Activated naive CD4-positive, alpha-beta T cell (primary cell): ENCODE measurements around the gene PLCB4.
"Not testable (repeated sequence)": the region's sequence is repeated elsewhere in the genome, so short reads cannot be mapped to it uniquely, and the experiment has no call there.

Source experiments
- DNase-seq, 4 experiments: peaks; one replicate each; lab custom pipeline; 2025; lab: John Stamatoyannopoulos, UW

The PLCB4 gene

DNA sequence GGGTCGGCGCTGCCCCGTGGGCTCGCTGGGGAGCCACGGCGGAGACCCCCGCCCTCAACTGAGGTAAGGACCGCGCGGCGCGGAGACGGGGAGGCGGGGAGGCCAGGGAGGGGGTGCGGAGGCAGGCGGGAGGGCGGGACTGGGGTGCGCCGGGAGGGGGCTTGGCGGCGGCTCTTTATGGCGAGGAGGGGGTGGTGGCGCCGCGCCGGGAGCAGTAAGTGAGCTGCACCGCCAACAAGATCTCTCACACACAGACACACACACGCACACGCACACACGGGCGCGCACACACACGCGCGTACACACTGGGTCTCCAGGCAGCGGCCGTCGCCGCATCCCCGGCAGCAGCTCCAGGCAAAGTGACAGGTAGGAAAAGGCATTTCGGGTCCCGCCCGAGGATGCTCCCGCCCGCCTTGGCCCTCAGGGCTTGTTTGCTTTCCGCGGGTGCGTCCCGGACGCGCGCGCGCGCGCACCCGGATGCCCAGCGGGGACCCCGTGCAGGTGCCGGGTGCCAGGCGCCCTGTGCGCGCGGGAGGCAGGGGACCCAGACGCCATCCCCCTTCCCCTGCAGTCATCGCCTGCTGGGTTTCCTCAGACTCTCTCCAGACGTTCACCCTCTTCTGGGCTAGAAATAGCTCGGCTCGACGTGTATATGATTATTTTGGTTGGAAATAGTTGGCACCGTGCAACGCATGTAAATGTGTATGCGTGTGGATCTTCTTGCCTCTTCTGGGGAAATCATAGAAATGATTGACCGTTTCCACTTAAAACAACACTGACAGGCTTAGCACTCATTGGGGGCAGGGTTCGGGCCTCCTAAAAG is at the start of gene PLCB4:
Gene PLCB4, plus strand, starts transcription at position 247 of the 823 bp plus-strand sequence. CDS start 238,728 bp downstream, outside the sequence.
- no peak for DNase-seq

DNA sequence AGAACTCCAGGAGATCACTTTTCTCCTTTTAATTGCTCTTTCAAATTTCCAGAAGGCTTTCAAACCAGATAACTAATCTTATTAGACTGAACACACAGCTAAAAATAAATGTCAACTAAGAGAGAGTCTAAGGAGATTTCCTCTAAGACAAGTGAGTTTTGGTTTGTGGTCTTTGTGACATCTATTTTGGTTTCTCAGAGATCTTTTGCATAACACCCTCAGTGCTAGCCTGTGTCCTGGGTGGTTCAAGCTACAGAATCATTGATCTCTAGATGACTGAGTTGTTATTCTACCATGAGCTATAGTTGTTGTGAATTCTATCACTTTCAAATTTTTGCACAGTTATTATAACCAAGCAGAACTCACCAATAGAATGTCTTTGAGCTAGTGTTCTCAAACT is 49.1 kb upstream of the PLCB4 start:
- DNase-seq, result no peak

DNA sequence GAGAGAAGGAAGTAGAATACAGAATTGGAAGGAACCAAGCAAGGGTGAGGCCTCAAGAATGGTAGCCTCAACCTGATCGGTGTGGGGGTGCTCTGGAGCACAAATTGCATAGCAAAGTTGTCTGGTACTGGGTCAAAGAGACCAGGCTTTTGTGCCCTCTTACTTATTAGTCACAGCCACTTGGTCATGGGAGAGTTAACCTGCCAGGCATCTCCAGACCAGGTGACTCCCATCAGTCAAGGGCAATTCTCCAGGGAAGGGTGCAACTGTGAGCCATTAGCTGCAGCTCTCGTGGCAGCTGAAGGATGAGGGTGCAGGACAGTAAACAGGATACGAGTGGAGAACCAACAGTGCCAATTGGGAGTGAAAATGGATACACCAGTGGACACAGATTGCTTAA is 47.7 kb upstream of the PLCB4 start:
- DNase-seq, result no peak

GRCh38 chr20:9021699-9022098 is 47.2 kb upstream of the PLCB4 start:
- no peak for DNase-seq

- DNase-seq, result no peak
These were observed 46.5 kb upstream of the PLCB4 start for GRCh38 chr20:9022376-9022775.

GRCh38 chr20:9024606-9025005 is 44.3 kb upstream of the PLCB4 start:
- DNase-seq, result no peak

DNA sequence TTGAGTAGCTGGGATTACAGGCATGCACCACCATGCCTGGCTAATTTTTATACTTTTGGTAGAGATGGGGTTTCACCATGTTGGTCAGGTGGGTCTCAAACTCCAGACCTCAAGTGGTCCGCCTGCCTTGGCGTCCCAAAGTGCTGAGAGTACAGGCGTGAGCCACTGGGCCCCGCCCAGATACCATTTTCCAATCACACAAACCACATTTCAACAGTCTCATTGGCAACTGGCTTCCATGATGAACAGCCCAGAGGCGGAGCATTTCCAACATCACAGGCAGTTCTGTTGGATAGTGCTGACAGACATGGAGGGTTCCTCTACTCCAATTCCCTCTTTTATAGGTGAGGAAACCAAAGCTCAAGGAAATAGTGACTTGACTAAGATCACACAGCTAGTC is 43.9 kb upstream of the PLCB4 start:
- no peak for DNase-seq

- DNase-seq, result no peak
These were observed 43.2 kb upstream of the PLCB4 start for GRCh38 chr20:9025643-9026042.

DNA sequence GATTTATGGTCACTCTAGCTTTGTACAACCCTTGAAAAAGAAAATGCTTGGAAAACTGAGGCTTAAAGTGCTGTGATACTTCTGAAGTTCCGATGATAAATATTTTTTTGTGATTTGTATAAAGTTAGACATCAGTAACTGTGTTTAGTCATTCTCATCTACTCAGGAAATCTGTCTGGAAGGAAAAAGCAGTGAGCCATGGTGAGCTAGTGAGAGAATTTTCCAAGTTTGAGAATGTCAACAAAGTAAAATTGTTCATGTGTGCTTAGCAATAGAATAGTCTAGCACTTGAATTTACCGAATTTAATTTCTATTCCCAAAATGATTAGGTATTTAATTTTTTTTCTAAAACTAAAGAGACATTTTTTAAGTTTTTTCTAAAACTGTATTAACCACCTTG is 41.3 kb upstream of the PLCB4 start:
- DNase-seq, result no peak

DNA sequence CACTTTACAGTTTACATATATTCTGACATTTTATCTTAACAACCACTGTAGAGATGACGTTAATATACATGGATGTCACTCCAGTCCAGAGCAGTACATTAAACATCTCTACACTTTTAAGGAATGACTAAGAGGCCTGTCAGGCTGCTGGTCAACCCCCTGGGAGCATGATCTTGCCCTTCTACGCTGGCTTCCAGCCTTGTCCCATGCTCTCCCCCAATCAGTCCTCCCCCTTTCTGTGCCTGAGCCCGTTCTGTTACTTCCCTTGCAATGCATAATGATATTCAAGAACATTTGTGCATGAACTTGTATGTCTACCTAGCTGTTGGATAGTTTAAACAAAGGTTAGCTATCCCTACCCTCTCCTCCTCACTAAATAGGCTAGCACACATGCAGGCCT is 40.5 kb upstream of the PLCB4 start:
- DNase-seq, result no peak

- no peak for DNase-seq
These were observed 36.9 kb upstream of the PLCB4 start for GRCh38 chr20:9031991-9032390.

GRCh38 chr20:9032758-9033157 is 36.1 kb upstream of the PLCB4 start:
- no peak for DNase-seq

GRCh38 chr20:9035126-9035525 is 33.8 kb upstream of the PLCB4 start:
- no peak for DNase-seq

DNA sequence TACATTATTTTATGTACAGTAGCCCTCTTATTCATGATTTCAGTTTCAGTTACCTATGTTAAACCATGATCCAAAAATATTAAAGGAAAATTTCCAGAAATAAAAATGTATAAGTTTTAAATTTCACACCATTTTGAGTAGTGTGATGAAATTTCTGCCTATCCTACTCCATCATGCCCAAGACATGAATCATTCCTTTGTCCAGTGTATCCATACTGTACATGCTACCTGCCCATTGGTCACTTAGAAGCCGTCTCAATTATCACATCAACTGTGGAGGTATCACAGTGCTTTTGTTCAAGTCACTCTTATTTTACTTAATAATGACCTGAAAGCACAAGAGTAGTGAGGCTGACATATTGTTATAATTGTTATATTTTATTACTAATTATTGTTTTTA is 32.3 kb upstream of the PLCB4 start:
- no peak for DNase-seq

- DNase-seq, result no peak
These were observed 29.9 kb upstream of the PLCB4 start for GRCh38 chr20:9038791-9039535.

DNA sequence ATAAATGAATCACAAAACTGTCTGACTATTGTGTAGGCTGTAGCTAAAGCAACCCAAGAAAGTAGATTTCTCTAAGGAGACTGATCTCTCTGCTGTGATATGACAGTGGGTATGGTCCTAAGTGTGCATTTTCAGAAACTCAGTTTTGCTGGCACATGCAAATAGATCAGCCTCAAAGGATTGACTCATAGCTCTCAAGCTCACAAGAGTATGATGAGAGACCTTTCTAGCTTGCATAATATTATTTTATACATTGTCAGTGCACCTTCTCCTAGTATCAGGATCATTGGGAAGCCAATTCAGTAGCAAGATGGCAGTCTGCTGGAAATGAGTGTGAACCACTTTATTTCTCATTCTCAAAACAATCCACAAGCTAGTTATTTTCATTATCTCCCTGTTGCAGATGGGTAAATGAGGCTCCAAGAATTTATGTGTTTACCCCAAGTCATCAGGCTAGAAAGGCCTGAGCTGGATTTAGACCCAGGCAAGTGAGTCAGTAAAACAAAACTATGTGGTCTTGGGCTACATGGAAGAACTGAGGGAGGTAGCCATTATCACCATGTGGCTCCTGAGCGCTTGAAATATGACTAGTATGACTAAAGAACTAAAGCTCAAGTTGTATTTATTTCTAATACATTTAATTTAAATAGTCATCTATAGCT is 27.9 kb upstream of the PLCB4 start:
- DNase-seq, result no peak

DNA sequence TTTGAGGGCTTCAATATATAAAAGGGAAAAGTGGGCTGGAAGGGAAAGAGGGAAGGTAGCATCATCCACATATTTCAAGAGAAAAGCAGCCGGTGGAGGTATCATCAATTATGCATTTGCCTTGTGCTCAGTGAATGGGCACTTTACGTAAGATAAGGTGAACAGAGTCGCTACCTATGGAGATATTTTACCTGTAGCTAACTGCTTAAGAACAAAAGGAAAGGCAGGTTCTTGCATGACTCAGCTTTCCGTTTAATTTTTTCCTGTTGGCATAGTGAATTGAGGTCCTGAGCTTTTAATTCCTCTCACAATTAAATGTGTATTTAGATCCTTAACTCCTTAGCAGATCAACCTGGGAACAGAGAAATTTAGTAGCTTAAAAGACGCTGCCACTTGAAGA is 25.5 kb upstream of the PLCB4 start:
- DNase-seq, result no peak

DNA sequence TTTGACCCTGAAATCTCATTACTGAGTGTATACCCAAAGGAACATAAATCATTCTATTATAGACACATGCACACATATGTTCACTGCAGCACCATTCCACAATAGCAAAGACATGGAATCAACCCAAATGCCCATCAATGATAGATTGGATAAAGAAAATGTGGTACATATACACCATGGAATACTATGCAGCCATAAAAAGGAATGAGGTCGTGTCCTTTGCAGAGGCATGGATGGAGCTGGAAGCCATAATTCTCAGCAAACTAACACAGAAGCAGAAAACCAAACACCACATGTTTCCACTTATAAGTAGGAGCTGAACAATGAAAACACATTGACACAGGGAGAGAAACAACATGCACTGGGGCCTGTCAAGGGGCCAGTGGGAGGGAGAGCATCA is 21.0 kb upstream of the PLCB4 start:
- not testable (repeated sequence) for DNase-seq

DNA sequence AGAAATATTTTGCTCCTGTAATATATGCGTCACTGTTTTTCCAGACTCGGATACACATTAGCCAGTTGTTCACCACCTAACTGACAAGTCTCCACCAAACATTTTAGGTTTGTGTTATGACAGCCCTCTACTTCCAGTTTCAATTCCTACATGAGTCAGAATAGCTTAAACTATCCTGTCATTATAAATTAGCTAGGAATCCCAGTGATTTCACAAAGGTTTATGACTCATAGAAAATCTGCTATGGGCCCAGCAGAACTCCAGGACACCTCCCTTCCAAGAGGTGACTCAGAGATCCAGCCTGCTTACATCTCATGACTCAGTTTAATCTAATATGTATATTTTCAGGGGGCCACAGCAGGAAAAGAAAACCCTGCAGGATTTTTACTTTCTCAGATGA is 17.4 kb upstream of the PLCB4 start:
- no peak for DNase-seq

DNA sequence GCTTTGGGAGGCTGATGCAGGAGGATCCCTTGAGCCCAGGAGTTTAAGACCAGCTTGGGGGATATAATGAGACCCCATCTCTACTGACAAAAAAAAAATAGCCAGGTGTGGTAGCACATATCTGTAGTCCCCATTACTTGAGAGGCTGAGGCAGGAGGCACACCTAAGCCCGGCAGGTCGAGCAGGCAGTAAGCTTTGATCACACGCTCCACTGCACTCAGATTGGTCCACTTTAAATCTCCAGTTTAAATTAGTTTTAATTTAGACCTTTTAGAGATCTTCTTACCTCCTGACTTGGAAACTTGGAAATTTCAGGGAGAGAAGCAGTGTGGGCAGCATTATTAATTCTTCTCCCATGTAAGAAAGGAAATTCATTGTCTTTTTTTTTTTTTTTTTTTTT is 16.8 kb upstream of the PLCB4 start:
- no peak for DNase-seq

GRCh38 chr20:9053108-9053507 is 15.8 kb upstream of the PLCB4 start:
- no peak for DNase-seq

DNA sequence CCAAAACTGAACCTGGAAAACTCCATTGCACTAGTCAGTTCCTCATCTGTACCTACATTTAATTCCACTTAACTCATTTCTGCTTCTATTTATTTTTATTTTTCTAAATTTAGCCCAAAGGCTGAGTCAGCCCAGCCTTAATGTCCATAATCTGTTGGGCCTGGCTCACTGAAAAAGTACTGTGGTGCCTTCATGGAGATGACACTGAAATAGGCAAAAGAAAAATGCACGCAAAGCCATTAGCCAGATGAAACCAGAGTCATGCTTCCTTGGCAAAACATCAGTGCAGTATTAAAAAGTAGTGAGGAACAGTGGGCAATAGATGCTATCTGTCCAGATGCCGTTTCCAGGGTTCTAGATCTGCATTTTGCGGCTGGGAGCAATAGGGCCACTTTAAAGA is 14.7 kb upstream of the PLCB4 start:
- DNase-seq, result no peak

DNA sequence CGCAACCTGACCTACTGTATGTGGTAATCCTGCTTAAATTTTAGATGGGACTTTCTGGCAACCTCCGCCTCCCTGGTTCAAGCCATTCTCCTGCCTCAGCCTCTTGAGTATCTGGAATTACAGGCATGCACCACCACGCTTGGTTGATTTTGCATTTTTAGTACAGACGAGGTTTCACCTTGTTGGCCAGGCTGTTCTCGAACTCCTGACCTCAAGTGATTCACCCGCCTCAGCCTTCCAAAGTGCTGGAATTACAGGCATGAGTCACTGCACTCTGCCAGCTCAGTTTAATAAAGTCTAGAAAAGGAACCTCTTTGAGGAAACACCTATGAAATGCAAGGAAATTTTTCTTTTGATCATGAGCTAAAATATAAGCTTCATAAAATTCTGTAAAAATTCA is 9.0 kb upstream of the PLCB4 start:
- no peak for DNase-seq
